HG03571 (cell line): ENCODE results near the gene NEDD9.

Source experiments
- ATAC-seq: cut with Tn5 transposase; IDR thresholded peaks from one replicate; pipeline ENCODE4 v1.9.1; 2021; ENCODE audit not compliant: unreplicated experiment

Gene NEDD9, protein sequence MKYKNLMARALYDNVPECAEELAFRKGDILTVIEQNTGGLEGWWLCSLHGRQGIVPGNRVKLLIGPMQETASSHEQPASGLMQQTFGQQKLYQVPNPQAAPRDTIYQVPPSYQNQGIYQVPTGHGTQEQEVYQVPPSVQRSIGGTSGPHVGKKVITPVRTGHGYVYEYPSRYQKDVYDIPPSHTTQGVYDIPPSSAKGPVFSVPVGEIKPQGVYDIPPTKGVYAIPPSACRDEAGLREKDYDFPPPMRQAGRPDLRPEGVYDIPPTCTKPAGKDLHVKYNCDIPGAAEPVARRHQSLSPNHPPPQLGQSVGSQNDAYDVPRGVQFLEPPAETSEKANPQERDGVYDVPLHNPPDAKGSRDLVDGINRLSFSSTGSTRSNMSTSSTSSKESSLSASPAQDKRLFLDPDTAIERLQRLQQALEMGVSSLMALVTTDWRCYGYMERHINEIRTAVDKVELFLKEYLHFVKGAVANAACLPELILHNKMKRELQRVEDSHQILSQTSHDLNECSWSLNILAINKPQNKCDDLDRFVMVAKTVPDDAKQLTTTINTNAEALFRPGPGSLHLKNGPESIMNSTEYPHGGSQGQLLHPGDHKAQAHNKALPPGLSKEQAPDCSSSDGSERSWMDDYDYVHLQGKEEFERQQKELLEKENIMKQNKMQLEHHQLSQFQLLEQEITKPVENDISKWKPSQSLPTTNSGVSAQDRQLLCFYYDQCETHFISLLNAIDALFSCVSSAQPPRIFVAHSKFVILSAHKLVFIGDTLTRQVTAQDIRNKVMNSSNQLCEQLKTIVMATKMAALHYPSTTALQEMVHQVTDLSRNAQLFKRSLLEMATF

GRCh38 chr6:11232193-11232769, at the start of gene NEDD9:
Gene NEDD9 (minus strand): TSS chr6:11232668. CDS start chr6:11232515, 153 bp downstream.
- ATAC-seq = peak; percentile 98

- no peak for ATAC-seq
Observed at GRCh38 chr6:11282245-11282644, 49.8 kb upstream of the NEDD9 start.

DNA sequence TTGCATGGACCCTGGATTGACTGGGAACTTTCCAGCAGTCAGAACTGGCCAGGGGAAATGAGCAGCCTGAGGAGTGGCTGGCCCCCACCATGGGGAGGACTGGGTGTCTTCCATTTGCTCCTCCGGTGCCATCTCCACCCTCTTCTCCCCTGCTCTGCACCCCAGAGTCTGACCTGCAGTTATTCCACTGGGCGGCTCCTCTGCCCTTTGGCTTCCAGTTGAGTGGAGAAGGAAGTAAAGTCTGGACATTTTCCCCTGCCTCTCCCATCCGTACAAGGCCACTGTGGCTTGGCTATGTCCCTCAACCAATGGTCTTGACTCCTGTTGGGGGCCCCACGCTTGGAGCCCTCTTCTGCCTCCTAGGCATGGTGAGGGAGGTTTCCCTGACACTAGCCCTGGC, 47.9 kb upstream of the NEDD9 start:
- no peak for ATAC-seq

- ATAC-seq = no peak
Observed at GRCh38 chr6:11279284-11279689, 46.8 kb upstream of the NEDD9 start.

GRCh38 chr6:11278207-11278559, 45.7 kb upstream of the NEDD9 start:
- no peak for ATAC-seq

DNA sequence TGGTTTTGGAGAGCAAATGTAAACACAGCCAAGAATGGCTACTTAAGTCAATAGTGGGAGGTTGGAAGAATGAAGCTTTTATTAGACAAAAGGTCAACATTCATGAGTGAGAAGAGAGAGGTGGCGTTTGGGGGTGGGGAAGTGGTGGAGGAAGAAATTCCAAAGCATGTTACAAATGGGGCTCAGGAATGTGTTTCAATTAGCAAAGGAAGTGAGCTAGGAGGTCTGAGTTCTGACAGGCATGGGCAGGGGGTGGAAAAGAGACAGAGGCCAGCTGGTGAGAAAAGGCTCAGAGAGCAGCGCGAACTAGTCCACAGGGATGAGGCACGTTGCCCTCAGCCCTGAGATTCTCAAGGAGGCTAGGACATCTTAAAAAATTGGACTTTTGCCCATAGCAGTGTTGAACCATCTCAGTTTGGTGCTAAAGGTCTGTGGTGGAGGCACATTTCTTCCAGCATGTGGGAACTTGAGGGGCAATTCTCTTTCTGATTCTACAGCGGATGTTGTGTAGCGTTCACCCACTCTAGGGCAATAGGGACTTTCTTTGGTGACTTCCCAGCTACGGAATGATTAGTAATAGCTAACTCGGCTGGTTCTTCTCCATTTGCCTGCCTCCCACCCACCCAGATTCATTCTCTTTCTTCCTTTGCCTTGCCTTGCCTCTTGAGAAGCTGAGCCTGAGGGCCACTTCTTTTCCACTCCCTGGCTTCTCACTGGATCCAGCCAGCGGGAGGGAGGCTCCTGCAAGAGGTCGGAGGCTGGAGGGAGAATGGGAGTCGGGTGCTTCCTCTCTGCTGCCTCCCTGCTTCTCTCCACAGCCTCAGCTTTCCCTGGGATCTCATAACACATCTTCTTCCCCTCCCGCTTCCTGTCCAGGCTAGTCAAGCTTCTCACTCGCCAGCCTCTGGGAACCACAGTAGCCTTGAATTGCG, 45.1 kb upstream of the NEDD9 start:
- ATAC-seq = no peak

DNA sequence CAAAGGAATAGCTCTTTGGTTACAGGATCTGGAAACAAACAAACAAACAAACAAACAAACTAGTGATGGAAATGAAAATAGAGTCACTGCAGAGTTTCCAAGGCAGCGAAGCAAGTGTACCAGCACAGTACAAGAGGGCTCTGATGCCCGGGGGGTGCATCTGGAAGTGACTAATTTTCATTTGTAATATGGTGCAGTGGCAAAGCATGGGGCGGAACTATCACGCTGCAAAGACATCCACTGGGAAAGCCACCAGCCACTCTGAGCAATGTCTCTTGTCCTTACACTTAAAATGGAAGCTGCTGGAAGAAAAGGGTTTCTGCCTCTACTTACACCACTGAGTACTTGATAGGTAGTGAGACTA, 44.4 kb upstream of the NEDD9 start:
- no peak for ATAC-seq

GRCh38 chr6:11276228-11276627, 43.8 kb upstream of the NEDD9 start:
- no peak for ATAC-seq

DNA sequence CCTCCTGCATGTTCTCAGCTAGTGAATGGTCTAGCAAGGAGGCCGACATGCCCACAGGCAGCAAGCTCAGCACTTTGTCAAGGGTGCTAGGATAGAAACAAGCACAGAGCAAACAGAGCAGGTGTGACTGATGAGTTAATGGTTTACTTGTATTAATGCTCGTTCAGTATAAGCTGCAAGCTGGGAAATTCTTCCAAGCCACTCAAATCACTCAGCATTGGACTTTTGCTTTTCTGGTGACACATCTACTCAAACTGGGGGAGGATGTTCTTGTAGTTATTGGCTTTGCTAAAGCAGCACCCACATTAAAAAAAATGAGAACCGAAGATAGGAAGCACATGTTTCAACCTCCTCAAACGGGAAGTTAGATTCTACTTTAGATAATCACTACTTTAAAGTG, 43.1 kb upstream of the NEDD9 start:
- ATAC-seq = peak; percentile 71

DNA sequence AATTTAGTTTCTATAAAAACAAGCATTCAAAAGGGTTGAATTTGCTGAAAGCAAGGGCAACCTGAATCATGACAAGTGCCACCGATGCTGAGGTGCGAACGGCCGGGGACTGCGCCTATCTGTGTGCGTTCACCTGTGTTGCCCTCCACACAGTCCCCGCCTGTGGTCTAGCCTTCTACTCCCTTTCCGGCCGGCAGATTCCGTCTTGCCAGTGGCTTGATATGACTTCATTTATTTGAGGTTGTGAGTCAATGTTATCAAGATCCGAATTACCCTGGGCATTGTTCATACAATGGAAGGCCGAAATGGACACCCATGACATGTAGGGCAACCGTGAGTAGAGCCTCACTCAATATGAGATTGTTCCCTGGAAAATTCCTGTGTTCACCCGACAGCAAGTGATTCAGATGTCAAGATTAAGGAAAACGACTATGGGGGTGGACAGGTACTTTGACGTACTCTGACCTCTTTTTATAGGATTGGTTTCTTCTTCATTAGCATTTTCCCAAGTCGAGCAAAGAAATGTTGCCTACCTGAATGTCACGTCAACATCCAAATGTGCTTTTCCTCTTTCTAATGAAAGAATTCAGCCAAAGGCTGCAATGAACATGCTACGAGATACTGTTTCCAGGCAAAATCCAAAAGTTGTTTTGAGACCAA, 41.1 kb upstream of the NEDD9 start:
- ATAC-seq = no peak

DNA sequence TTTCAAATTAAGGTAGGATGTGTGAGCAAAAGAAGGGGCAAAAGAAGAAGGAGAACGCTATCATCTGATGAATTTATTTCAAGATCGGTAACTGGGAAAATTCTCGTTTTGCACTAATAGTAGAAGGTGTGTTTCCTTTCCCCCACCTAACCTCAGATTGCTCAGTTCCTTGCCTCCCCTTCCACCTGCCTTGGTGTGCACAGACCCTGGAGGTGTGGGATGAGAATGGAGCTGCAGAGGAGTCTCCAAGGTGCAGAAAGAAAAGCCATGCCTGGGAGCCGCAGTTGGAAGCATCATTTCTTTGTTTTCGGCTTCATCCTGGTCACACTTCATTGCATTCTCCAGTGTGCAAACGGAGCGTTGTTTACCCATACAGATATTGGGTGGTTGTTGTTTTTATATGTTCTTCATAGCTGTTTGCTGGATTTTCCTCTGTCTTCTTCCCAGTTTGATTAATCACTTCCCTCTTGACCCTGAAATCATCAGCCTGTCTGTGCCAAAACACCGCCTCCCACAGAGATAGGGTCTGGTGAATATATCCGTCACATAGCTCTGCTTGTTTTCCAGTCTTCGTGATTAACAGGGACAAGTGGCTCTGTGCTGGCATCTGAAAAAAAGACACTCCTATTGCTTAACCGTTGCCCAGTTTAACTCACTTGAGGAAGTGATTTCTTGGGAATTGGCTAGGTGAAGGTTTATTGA, 40.2 kb upstream of the NEDD9 start:
- ATAC-seq = no peak

DNA sequence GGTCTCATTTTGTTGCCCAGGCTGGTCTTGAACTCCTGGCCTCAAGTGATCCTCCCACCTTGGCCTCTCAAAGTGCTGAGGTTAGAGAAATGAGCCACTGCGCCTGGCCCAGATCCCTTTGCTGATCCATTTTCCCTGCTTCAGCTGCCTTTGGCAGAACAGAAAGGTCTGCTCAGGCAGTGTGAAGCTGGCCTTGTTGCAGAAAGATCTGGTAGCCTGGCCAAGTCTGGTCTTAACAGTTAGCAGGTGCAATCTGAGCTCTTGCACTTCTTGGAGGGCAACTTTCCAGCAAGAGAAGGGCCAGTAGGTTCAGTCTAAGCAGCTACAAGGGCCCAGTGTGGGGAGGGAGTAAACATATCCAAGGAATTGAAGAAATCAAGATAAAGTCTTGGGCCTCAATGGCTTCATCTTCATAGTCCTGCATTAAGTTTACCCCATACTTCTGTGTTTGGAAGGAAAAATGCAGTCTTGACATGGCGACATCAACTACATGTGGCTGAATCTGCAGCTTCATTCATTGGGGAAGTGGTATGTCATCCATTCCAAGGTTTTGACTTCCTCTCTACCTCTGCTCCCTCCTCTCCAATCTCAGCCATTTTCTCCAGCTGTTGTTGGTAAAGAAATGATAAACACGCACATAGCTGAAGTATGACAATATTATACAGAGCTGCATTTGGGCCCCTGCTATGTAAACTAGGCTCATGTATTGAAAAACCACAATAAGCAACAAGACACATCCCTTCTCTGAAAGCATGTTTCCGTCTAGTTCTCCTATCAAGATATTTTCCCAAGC, 39.0 kb upstream of the NEDD9 start:
- no peak for ATAC-seq

DNA sequence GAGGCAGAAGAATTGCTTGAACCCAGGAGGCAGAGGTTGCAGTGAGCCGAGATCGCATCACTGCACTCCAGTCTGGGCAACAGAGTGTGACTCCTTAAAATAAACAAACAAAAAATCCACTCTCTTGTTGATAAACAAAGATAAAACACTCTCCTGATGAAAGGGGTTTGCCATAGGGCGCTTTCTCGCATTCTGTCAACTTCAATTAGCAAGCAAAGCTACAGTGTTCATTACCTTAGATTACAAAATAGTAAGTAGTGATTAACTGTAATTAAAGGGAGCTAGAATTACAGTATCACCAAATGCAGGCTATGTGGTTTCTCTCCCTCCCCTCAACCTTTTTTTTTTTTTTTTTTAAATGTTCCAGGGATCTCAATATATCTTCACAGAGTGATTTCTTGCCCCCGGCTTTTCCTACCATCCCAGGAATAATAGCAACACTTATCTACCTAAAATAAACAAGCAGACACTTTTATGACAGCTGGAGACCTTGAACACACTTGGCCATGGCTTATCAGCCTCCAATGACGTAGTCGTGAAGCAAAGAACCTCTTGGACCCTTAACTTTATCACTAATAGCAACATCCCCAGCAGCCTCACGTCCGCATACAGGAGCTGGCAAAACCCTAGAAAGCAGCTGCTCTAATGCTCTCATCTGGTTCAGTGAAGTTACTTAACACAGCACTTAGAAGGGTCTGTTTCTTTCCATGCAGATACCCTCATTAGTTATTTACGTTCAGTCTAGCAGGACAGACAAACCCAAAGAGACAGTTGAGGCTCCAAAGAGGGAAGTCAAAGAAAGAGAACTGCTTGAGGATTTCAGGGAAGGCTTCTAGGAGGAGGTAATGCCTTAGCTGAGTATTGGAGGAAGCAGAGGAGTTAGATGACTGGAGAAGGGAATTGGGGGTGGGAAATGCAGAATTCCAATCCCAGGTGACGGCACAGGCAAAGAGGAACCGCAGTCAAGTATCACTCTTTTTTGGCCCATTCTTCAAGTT, 37.9 kb upstream of the NEDD9 start:
- no peak for ATAC-seq

GRCh38 chr6:11268978-11269377, 36.5 kb upstream of the NEDD9 start:
- ATAC-seq = no peak

- no peak for ATAC-seq
Observed at GRCh38 chr6:11266926-11267325, 34.5 kb upstream of the NEDD9 start.

GRCh38 chr6:11265932-11266331, 33.5 kb upstream of the NEDD9 start:
- no peak for ATAC-seq

- no peak for ATAC-seq
Observed at GRCh38 chr6:11264100-11264499, 31.6 kb upstream of the NEDD9 start.

GRCh38 chr6:11263291-11263775, 30.9 kb upstream of the NEDD9 start:
- ATAC-seq = no peak
